Muscle of leg (tissue), 11 donors: ENCODE measurements around the gene ANK2. TPM values are rescaled to one million over a fixed set of nuclear protein-coding genes. Genes with fewer than 3 reads are reported as not detected.

Experiments
- DNase-seq: peaks from one replicate; pipeline ENCODE4 v3.0.0; 2013
- H3K27ac ChIP-seq: one replicate; pipeline ENCODE4 v1.5.1; 2013; ENCODE audit warnings: mild to moderate bottlenecking, low read length, control low read depth
- H3K27me3 ChIP-seq: one replicate; pipeline ENCODE4 v1.6.1; 2013; ENCODE audit warnings: low read length; ENCODE audit not compliant: control insufficient read depth, insufficient read depth
- H3K36me3 ChIP-seq: one replicate; pipeline ENCODE4 v1.6.1; 2013; ENCODE audit warnings: low read length; ENCODE audit not compliant: control insufficient read depth, insufficient read depth
- H3K4me1 ChIP-seq: one replicate; pipeline ENCODE4 v1.6.1; 2013; ENCODE audit warnings: low read length; ENCODE audit not compliant: control insufficient read depth, insufficient read depth
- H3K4me3 ChIP-seq: one replicate; pipeline ENCODE4 v1.5.1; 2013; ENCODE audit warnings: low read length, control low read depth
- H3K9me3 ChIP-seq: replicated peaks from 2 replicates; pipeline ENCODE4 v1.6.1; 2013; ENCODE audit warnings: low read depth, low read length; ENCODE audit not compliant: control insufficient read depth
- WGBS: methylation state at CpG from one replicate; pipeline ENCODE4 v1.1.5; 2013; ENCODE audit warnings: missing lambda C conversion rate; ENCODE audit not compliant: insufficient coverage; 5-methylcytosine and 5-hydroxymethylcytosine counted together
- polyA plus RNA-seq, 8 donors: library from polyadenylated mRNA; unstranded; fragments of 120-200 nt; gene quantifications; one replicate each; pipeline versions ENCODE4 v1.2.1 to v1.2.3, GENCODE V29; 2013; ENCODE audit warnings: inconsistent platforms in 1 of 8, low replicate concordance in 1 of 8; ENCODE audit not compliant: insufficient read length in 8 of 8, insufficient read depth in 1 of 8
- total RNA-seq: library from RNA; stranded (reverse); fragments of 120-200 nt; gene quantifications from one replicate; pipeline ENCODE4 v1.2.4, GENCODE V29; 2013

The ANK2 gene
- total and polyA plus RNA-seq, 9 donors, result 160 to 285 (median 233) TPM

DNA sequence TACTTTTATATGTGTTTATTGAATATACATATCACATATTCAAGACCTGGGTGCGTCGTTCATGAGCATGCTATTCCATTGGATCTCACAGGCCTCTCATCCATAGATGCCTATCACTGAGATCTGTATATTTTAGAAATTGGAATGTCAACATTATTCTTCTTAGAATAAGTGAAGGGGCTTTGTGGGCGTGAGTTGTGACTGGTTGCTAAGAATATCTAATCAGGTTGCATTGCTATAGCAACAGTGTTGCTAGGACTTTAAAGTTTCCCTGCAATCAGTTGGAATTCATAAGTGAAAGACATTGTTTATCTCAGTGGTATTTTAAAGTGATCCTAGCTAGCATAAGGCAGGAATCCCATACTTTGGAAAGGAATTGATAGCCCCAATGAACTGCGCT lies 36.7 kb upstream of the ANK2 start:
- no peaks in the 10 kb centered on the region for H3K36me3 ChIP-seq
- H3K27me3 ChIP-seq, result no peaks in the 10 kb centered on the region
- no peak overlapping the region for H3K27ac ChIP-seq
- no peaks in the 10 kb centered on the region for H3K4me1 ChIP-seq
- WGBS, result no CpG with 5 or more reads among the region's 4 CpGs
- H3K9me3 ChIP-seq, result no peaks in the 10 kb centered on the region
- no peak for DNase-seq
- H3K4me3 ChIP-seq, result no peak overlapping the region

DNA sequence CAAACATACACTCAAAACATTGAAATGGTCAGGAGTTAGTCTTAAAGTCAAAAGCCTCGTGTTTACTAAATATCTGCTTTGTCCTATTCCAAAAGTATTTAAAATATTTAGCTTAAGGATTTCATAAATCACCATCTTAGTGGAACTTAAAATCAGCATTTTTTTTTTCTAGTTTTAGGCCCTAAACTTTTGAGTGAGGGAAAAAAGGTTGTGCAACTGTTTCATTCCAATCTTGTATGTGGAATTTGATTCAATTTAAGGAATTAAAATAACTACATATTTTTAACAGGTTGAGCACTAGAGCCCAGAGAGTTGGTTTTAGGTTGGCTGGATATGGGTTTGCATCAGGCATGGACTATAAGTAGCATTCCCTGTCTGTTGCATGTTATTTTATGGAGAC lies 35.7 kb upstream of the ANK2 start:
- Histone ChIP-seq H3K4me3 (no peak overlapping the region), H3K4me1 (no peaks in the 10 kb centered on the region), H3K27ac (no peak overlapping the region), H3K9me3 (no peaks in the 10 kb centered on the region), H3K36me3 (no peaks in the 10 kb centered on the region), H3K27me3 (no peaks in the 10 kb centered on the region)
- WGBS, result no CpG with 5 or more reads among the region's 1 CpG
- DNase-seq, result no peak

DNA sequence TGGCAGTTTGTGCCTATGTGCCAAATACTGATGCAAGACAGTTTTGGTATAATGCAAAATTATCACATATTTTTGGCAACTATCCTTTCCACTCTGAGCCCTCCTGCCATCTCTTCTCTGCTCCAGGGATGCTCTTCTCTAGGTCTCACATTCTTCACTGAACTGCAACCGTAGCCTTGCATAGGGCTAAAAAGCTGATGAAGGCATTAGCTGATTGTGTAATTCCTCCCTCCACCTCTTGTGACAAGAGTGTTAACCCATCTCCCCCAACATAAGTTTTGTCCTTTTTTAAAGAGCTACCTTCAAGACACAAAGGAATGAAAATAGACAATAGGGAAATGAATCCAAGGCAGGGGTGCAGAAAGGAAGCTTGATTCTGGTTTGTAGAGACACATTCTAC lies 33.1 kb upstream of the ANK2 start:
- Histone ChIP-seq H3K9me3 (no peaks in the 10 kb centered on the region), H3K4me3 (no peak overlapping the region), H3K27ac (no peak overlapping the region), H3K36me3 (no peaks in the 10 kb centered on the region), H3K27me3 (no peaks in the 10 kb centered on the region), H3K4me1 (peaks cover 7% of the 10 kb centered on the region)
- WGBS, result no CpG with 5 or more reads among the region's 1 CpG
- DNase-seq, result no peak

DNA sequence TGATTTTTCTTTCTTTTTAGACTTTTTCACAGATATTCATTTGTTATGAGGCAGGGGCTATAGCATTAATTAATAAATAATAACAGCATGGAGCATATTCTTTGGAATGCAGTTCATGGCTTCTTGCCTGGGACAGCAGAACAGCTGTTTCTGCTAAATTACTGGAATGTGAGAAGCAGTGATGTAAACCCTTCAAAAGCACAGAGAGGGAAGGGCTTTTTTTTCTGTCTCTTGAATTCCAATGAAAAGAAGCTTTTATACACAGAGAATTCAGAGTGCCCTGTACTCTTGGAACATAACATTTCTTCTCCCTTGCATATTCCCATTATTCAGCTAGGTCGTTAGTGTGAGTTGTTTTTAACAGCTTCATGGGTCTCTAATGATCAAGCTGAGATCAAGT lies 28.5 kb upstream of the ANK2 start:
- DNase-seq, result peak; percentile 82
- Histone ChIP-seq H3K27me3 (no peaks in the 10 kb centered on the region), H3K4me1 (peaks cover 7% of the 10 kb centered on the region), H3K4me3 (no peak overlapping the region), H3K27ac (peak overlapping the region; percentile 84), H3K9me3 (no peaks in the 10 kb centered on the region), H3K36me3 (no peaks in the 10 kb centered on the region)
- no CpG with 5 or more reads among the region's 1 CpG for WGBS

DNA sequence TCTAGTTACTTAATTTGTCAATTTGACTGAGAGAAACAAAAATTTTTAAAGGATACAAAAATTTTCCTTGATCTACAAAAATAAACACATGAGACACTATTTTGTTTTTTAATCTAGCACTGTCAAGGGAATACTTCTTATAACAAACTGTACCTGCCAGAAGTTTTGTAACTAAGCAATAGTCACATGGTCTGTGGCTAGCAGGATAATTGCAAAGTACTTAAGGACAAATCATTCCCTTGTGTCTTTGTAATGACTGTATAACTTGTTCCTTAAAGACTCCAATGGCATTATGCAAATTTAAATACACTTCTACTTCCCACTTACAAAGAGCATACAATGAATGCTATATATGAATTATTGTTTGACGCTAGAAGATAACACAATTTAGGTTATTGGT lies 25.1 kb upstream of the ANK2 start:
- H3K4me1 ChIP-seq, result peaks cover 7% of the 10 kb centered on the region
- no CpG with 5 or more reads among the region's 1 CpG for WGBS
- peaks cover 3% of the 10 kb centered on the region for H3K36me3 ChIP-seq
- H3K9me3 ChIP-seq, result no peaks in the 10 kb centered on the region
- no peak overlapping the region for H3K4me3 ChIP-seq
- H3K27me3 ChIP-seq, result no peaks in the 10 kb centered on the region
- no peak for DNase-seq
- H3K27ac ChIP-seq, result no peak overlapping the region

DNA sequence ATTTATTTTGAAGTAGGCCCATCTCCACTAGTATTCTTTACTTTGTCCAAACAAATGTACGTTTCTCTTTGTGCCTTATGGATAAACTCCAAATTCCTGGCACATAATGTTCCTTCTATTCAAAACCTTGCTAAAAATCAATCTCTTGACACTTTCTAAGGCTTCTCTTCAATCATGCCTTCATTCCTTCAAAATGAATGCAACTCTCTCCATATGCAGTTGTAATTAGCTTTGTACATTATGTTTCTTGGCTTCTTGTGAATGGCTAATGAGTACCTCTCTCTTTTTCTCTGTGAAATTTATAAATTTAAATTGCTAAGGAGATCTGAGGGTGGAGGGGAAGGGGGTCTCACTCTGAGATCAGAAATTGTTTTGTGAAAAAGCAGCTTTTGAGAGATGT lies 24.0 kb upstream of the ANK2 start:
- no peak overlapping the region for H3K27ac ChIP-seq
- no CpG with 5 or more reads among the region's 1 CpG for WGBS
- DNase-seq, result no peak

DNA sequence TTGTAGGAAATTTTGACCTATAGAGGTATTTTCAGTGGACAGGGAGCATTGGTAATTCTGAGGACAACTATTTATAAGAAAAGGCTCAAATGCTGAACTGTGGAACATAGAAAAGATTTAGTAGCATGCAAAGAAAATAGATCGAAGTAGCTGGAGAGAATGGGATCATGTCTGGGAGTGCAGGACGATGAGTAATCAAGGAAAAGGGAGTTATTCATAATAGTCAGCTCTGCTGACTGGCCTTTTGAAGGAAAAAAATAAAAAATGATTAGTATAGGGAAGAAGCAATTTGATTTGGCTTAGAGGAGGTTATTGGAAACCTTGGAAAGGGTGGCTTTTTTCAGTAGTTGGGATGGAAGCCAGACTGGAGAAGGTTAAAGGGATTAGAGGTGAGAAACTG lies 22.9 kb upstream of the ANK2 start:
- no peak overlapping the region for H3K27ac ChIP-seq
- H3K27me3 ChIP-seq, result no peaks in the 10 kb centered on the region
- H3K36me3 ChIP-seq, result peaks cover 3% of the 10 kb centered on the region
- H3K4me1 ChIP-seq, result no peaks in the 10 kb centered on the region
- WGBS, result 80% methylated on average over 2 of the region's 2 CpGs
- no peaks in the 10 kb centered on the region for H3K9me3 ChIP-seq
- no peak overlapping the region for H3K4me3 ChIP-seq
- DNase-seq, result no peak

More for the DNA sequence above, 24.0 kb upstream of the ANK2 start:
- Histone ChIP-seq H3K9me3 (no peaks in the 10 kb centered on the region), H3K27me3 (no peaks in the 10 kb centered on the region), H3K4me3 (no peak overlapping the region), H3K36me3 (peaks cover 3% of the 10 kb centered on the region), H3K4me1 (peaks cover 2% of the 10 kb centered on the region)

DNA sequence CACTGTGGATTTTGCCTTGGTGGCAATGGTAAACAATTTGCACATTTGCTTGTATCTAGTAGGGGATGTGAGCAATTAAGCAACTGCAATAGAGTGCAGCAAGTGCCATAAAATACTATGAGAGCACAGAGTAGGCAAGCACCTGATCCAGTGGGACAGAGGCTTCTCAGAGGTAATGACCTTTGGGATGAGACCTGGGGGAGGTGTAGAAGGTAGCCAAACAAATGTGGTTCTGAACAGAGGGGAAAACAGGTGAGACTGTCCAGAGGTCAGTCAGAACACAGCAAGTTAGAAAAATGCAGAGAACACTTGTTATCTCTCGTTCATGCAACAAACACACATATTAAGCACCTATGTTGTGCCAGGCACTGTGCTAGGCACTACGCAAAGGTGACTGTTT lies 21.4 kb upstream of the ANK2 start:
- WGBS, result no CpG with 5 or more reads among the region's 2 CpGs
- Histone ChIP-seq H3K4me1 (no peaks in the 10 kb centered on the region), H3K36me3 (peaks cover 3% of the 10 kb centered on the region), H3K27ac (no peak overlapping the region), H3K9me3 (no peaks in the 10 kb centered on the region), H3K4me3 (no peak overlapping the region), H3K27me3 (no peaks in the 10 kb centered on the region)
- no peak for DNase-seq

DNA sequence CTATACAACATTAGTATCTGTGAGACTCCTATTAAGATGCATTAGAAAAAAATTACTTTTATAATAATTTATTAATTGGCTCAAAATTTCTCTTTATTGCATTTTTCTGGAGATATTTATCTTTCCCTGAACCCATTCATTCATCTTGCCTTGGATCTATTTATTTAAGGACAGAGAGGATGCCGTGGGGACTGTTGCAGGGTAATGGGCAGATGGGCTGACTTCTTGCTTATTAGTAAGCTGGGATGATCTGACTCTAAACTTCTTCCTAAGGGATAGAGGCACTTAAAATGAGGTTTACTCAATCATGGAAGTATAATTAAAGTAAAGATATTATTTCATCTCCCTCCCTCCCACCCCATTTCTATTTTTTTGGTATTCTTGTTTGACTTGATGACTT lies 18.2 kb upstream of the ANK2 start:
- DNase-seq, result no peak
- Histone ChIP-seq H3K4me3 (no peak overlapping the region), H3K36me3 (peaks cover 3% of the 10 kb centered on the region), H3K27ac (no peak overlapping the region), H3K9me3 (no peaks in the 10 kb centered on the region), H3K4me1 (no peaks in the 10 kb centered on the region), H3K27me3 (no peaks in the 10 kb centered on the region)
- WGBS, result no CpG with 5 or more reads among the region's 1 CpG

DNA sequence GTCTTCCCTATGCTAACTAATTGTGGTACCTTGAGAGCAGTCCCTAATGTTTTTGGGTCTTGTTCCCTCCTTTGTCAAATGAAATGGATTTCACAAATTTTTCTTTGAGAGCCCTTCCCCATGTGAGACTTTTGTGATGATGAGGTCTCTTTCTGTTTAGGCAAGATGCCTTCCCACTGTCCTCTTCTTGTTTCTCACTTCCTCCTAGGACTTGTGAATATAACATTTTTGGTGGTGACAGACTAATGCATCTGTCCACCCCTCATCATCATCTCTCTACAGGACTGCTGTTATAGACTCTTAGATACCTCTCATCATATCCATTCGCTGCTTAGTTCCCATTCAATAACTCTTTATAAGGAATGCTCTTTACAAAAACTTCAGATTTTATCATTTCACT lies 8.7 kb upstream of the ANK2 start:
- no peak overlapping the region for H3K4me3 ChIP-seq
- no peak overlapping the region for H3K27ac ChIP-seq
- no peaks in the 10 kb centered on the region for H3K36me3 ChIP-seq
- 80% methylated on average over 1 of the region's 1 CpG for WGBS
- H3K27me3 ChIP-seq, result no peaks in the 10 kb centered on the region
- peaks cover 2% of the 10 kb centered on the region for H3K9me3 ChIP-seq
- DNase-seq, result no peak
- H3K4me1 ChIP-seq, result no peaks in the 10 kb centered on the region

DNA sequence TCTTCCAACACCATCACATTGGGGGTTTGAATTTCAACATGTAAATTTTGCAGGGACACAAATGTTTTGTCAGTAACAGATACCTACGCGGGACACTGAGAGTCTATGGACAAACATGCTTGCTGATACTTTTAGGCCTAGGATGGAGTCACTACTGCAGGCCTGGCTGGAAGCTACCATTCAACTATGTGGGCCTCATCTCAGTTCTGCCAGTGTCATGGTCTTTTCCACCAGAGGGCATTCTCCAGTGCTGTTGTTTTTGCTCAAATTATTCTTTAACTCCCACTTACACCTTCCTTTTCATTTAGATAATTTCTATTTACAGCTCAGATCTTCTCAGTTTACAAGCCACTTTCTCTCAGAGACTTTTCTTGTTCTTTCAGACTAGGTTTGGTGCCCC lies 7.0 kb upstream of the ANK2 start:
- Histone ChIP-seq H3K4me3 (no peak overlapping the region), H3K27me3 (no peaks in the 10 kb centered on the region), H3K4me1 (no peaks in the 10 kb centered on the region), H3K27ac (no peak overlapping the region), H3K9me3 (peaks cover 2% of the 10 kb centered on the region), H3K36me3 (no peaks in the 10 kb centered on the region)
- WGBS, result 31% methylated on average over 2 of the region's 2 CpGs
- no peak for DNase-seq
